Cerebellar nuclear complex (tissue), 1 donor: ENCODE data around the gene ISY1.
"Not testable (repeated sequence)": the region's sequence is repeated elsewhere in the genome, so short reads cannot be mapped to it uniquely, and the experiment has no call there.

ENCODE experiments used
- DNase-seq, 2 experiments: peaks; one replicate each; lab custom pipeline; 2025; lab: John Stamatoyannopoulos, UW

The ISY1 gene

DNA sequence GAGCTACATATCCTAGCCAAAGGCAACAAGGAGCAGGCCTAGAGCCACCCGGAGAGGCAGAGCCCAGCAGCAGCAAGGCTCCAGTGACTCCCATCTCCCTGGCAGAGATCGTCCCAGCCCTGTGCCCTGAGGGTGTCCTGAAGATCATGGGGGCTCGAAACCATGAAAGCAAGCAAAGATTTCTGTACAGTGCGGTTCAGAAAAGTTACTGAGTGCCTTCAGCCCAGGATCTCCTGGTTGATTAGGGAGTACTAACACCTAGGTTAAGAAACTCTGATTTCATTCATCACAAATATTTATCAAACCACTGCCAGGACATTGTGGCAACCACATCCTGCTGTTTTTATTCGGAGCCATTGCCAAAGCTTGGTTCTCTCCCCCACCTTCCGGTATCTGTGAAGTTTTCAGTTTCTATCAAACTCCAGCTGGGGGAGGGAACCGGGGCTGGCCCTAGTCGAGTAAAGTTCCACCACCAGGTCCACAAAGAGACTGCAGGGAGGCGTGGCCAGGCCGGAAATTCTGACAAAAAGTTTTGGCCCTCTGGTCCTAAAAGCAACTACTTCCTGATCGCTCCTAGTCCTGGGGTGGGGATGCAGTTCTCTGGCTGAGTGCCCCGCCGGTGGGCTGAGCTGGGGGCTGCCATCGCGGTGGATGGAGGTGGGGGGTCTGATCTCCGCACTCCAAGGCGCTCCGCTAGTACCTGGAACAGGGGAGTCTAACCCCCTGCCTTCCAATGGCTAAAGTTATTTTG lies 40.4 kb downstream of the ISY1 start:
- DNase-seq: no peak

- DNase-seq: peak in 1 of 2 experiments; percentile 26
These were observed 41.3 kb downstream of the ISY1 start for GRCh38 chr3:129119365-129120100.

GRCh38 chr3:129118745-129119144 lies 42.1 kb downstream of the ISY1 start:
- no peak for DNase-seq

DNA sequence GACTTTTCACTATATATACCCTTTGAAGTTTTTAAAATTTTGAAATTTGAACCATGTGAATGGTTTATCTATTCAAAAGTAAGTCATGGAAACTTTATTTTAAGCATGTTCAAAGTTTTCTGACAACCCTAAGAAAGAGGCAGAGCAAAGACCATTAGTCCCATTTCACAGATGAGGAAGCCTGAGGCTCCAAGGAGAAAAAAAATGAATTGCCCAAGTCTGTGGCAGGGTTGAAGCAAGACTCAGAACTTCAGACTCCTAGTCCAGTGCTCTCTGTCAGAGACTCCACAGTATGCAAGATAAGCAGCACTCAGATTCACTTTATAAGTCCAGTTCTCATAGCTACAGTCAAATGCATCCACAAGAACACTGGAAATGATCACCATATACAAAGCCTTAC lies 43.7 kb downstream of the ISY1 start:
- DNase-seq: no peak

DNA sequence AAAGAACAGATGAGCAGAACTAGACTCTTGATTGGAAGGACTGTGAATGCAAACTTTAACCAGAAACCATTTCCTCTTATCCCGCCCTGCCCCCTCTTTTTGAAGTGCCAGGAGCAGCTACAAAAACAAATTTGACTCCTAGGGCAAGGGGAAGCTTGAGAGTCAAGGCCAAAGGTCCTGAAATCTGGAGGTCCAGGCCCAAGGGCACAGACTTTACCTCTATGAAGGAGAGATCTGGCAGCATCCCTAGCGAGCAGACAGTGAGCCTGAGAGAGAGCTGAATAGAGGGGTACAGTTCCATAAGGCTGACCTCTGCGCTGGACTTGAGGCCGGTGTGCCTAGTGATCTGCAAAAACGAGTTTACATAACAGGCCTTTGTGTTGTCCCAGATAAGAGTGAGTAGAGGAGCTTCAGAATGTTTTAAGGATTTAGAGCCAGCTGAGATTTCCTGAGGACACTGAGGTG lies 44.3 kb downstream of the ISY1 start:
- no peak for DNase-seq

- DNase-seq: no peak
These were observed 46.4 kb downstream of the ISY1 start for GRCh38 chr3:129114455-129114854.

DNA sequence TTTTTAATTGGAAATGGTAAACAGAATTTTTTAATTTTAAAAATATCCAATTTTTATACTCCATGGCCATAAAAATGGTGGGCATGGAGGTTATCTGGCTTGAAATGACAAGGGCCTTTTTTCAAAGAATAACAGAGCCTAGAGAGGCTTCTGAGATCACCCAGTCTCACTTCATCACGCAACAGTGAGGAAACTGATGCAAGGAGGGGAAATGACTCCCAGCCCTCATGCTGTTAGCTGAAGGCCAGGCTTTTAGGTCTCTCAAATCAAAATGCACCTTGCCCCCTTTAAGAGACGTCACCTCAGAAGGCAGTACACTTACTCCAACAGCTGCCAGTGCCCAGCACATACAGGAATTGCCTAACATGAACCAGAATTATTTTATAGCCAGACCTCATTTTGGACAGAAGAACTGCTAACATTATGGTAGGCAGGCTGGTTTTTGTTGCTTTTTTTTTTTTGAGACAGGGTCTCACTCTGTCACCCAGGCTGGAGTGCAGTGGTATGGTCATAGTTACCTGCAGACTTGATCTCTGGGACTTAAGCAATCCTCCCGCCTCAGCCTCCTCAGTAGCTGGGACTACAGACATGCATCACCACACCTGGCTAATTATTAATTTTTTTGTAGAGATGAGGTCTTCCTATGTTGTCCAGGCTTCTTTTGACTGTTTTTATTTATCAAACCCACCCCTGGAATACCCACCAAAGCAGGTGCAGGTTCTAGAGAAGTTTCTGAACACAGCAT lies 48.4 kb downstream of the ISY1 start:
- DNase-seq: no peak

DNA sequence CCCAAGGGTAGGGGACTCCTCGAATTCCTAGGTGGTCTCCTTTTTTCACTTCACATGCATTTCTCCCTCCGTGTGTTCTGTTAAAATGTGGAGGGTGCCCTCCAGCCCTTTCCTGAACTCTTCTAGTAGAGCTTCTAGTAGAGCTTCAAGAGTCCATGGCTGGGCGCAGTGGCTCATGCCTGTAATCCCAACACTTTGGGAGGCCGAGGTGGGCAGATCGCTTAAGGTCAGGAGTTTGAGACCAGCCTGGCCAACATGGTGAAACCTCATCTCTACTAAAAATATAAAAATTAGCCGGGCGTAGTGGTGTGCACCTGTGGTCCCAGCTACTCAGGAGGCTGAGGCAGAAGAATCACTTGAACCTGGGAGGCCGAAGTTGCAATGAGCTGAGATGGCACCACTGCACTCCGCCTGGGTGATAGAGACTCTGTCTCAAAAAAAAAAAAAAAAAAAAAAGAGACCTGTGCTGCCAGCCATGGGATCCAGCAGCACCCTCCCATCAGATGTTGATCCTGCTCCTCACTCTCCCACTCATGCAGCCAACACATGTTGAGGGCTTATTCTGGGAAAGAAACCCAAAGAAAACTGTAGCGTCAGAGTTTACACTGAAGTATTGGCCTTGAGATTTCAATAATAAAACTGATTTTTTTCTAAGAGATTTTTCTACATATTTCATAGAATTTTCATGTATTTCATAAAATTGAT lies 49.6 kb downstream of the ISY1 start:
- not testable (repeated sequence) for DNase-seq

DNA sequence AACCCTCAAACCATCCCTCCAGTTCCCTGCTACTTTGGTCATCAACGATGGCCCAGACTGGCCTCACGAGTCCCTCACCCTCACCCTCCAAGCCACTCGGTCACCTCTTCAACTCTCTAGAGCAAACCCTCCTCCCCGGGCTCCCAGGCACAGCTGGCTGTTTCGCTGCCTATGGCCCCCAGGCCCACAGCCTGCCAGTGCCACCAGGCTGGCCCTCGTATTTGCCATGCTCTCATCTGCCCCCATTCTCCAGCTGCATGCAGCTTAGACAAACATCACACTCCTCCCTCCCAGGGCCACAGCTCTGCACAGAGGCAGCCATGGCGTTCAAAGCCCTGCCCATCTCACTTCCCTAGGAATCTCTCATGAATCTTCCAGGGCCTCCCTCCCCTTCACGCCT lies 53.1 kb downstream of the ISY1 start:
- DNase-seq: no peak

DNA sequence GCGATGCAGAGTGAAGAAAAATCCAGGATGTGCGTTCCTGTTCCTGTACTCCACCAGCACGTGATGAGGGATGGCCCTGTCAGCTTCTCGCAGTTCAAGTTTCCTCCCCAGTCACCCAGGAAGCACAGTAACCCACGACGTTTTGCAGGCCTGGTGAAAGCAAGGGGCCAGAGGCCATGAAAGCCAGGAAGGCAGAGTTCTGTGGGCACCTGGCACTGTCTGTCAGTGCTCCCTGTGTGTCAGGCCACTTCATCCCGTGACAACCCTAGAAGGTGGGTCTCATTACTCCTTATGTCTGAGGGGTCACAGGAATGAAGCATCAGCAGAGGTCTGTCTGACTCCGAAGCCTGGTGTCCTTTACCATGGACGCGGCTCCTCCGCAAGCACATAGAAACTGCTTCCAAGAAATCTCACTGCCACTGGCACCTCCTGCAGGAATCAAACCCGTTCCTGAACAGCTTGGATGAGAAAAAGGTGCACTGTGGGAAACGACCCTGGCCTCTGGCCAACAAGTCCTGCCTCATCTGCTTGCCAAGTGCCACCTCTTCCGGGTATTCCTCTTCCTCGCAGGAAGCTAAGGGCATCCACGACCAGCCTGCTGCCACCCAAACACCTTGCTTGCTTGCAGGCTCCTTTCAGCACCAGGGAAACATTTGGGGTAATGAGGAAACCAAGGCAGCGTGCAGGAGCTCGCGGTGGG lies 53.8 kb downstream of the ISY1 start:
- peak; percentile 6 to 61 for DNase-seq

DNA sequence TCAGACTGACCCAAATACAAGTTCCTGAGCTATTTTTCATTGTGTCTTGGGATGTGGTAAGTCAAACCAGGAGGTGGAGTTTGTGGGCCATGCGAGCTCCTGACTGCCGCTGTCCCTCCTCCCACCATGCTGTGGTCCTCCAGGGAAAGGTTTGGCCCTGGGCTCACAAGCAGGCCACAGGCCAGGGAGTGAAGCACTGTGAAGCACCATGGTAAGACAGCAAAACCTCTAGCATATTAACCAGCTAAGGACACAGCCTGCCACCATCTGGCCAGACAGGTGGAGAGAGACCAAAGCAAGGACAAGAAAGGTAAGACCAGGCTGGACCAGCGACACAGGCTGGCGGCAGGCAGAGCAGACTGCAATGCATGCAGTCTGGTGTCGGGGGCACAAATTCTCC lies 54.5 kb downstream of the ISY1 start:
- DNase-seq: peak; percentile 62 to 86

DNA sequence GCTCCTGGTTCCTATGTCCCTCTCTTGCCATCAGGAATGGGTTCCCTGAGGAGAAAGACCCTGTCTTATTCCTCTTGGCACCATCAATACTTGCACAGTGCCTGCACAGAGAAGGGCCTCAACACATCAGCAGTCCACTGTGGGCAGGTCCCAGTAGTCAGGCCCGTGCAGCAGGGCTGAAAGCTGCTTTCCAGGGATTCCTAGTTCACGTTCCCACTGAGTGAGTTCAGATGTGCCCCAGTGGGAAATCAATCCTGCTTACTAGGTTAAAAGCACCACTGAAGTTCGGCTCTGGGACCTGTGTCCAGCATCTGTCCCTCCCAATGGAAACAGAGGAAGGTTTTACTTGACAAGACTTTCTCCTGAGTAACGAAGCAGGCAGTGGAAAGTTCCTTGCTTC lies 55.0 kb downstream of the ISY1 start:
- DNase-seq: no peak

DNA sequence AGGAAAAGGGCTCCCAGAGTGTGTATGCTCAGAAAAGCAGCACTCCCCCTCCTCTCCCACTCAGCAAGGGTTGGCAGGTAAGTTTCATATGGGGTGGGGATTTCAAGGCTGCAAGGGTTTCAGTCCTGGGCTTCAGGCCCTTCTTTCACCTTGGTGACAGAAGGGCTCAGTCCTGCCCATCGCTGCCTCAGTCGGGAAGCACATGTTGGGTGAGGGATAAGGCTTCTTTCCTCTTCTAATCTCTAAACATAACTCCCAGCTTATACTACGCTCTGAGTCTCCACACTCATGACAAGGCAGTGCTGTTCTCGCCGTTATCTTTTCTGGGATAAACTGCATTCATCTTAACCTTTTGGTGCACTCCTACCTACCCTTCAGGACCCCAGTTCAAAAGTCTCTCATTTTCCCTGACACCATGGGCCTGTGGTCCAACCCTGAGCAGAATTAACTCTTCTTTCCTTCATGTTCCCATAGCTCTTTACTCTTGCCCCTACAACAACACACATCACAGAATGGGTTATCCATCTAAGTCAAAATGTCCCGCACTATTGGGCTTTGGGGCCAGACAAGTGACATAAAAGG lies 56.3 kb downstream of the ISY1 start:
- no peak for DNase-seq

GRCh38 chr3:129104051-129104450 lies 56.8 kb downstream of the ISY1 start:
- DNase-seq: no peak

DNA sequence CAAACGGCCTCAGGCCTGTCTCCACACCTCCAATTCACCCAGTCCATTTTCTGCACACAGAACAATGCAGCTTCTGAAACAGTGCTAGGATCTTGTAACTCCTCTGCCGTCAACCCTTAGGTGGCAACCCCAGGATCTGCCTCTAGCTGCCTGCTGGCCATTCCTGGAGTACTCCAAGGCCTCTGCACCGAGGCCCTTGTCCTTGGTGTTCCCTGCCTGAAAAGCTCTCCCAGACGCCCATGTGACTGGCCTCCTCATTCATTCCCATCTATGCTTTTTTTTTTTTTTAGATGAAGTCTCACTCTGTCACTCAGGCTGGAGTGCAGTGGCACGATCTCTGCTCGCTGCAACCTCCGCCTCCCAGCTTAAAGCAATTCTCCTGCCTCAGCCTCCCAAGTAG lies 57.6 kb downstream of the ISY1 start:
- no peak for DNase-seq

DNA sequence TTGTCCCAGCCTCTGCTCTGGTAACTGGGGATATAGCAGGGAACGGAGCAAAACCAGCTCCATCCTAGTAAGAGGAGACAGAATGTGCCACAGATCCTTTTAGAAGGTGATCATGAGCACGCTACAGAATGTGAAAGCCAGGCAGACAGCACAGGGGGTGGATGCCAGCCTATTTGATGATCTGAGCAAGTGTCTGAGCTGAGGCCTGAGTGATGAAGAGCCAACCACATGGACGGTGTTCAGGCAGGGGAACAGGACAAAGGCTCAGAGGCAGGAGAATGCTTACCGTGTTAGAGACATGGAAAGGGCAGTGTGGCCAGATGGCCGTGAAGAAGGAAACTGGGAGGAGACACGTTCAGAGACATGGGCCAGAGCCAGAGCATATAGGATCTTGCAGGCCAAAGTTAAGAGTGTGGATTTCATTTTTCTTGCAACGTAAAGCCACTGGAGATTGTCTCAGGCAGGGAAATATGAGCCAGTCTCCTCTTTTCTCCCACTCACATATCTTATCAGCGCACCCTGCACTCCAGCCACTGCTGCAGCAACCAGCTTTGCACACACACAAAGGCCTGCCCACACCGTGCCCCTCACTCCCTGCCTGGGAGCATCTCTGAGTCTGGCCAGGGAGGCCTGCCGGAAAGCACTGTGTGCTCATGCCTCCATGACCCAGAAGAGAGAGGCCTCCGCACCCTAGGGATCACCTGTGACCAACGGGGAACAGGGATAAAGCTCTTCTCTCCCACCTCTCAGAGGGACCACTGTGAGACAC lies 59.3 kb downstream of the ISY1 start:
- no peak for DNase-seq

DNA sequence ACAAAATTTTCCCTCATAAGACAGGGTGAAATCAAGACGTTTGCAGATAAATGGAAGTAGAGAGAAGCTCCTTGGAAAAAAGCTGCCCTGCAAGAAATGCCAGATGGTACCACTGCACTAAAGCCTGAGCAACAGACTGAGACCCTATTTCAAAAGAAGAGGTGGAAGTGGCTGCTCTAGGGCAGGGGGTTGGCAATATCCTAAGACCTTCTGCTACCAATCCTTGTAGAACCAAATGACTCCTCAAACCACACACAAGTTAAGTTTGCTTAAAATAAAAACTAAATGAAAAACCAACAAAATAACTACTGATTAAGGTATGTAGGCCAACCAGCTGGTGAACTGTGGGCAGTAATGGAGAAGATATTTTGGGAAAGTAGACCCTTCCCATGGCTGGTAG lies 60.6 kb downstream of the ISY1 start:
- DNase-seq: no peak

GRCh38 chr3:129095285-129095684 lies 65.6 kb downstream of the ISY1 start:
- DNase-seq: no peak

DNA sequence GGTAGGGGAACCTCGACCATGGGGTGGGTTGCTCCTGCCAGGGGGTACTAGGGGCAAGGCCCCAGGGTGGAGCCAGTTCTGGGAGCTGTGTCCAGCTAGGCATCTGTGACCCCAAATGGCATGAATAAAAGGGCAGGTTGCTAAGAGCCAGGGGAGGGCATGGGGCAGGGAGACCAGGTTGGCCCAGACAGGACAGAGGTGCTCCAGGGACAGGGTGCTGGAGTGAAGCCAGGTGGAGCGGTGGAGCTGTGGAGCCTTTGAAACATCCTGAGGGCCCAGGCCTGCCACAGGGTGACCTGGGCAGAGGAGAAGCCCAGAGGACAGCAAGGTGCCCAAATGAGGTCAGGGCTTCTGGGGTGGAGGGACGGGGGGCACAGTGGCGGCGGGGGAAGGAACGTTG lies 72.6 kb downstream of the ISY1 start:
- not testable (repeated sequence) for DNase-seq

- DNase-seq: not testable (repeated sequence)
These were observed 73.0 kb downstream of the ISY1 start for GRCh38 chr3:129087904-129088303.
